ENCODE results near the gene SSBP4.

DNA sequence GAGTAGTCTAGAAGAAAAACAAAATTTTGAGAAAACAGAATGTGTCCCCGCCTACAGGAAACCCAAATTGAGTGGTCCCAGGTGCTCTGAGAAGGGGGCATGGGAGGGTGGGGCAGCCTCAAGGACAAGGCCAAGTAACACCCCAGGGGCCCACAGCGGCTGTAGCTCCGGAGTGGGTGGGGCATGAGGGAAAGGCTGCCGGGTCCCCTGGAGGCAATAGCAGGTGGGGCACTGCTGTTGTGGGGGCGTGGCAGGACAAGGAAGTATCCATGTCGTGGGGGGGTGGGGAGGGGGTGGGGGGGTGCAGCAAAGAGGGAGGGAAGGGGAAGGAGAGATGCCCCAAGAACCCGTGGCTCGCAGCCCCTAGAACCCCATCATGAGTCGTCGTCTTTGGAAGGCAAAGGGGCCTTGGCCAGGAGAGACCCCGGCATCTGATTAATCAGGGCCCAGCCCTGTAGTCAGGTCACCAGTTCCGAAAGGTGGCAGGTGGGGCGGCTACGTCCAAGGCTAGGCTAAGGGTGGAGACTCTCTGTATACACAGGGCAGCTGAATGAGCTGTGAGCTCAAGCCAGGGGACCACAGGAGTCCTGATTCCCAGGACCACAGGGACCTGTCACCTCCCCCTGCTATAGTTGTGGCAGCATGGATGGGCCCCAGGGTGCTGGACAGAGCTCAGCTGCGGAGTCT, 26.2 kb downstream of the SSBP4 start:
- TF ChIP-seq, protein P1, sequence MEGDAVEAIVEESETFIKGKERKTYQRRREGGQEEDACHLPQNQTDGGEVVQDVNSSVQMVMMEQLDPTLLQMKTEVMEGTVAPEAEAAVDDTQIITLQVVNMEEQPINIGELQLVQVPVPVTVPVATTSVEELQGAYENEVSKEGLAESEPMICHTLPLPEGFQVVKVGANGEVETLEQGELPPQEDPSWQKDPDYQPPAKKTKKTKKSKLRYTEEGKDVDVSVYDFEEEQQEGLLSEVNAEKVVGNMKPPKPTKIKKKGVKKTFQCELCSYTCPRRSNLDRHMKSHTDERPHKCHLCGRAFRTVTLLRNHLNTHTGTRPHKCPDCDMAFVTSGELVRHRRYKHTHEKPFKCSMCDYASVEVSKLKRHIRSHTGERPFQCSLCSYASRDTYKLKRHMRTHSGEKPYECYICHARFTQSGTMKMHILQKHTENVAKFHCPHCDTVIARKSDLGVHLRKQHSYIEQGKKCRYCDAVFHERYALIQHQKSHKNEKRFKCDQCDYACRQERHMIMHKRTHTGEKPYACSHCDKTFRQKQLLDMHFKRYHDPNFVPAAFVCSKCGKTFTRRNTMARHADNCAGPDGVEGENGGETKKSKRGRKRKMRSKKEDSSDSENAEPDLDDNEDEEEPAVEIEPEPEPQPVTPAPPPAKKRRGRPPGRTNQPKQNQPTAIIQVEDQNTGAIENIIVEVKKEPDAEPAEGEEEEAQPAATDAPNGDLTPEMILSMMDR (IDR thresholded peaks at IDR 0.05) = no peak
- TF ChIP-seq EZH2 (IDR thresholded peaks at IDR 0.05; ENCODE audit: borderline replicate concordance, insufficient read depth, low read depth, low read length, poor library complexity, severe bottlenecking) = no peak
